DND-41 (cell line): Measurements from ENCODE around the gene SRF.

ENCODE experiments used
- ATAC-seq: fragments of 200-7000 bp; cut with Tn5 transposase; 3 replicates; pipeline ENCODE4 v1.9.1; 2021; ENCODE audit warnings: low read depth; ENCODE audit not compliant: insufficient read depth
- DNase-seq: peaks from one replicate; pipeline ENCODE4 v3.0.0-alpha.2; 2020
- H2AFZ ChIP-seq: 2 replicates; pipeline ENCODE4 v1.6.0; 2012; ENCODE audit warnings: low read depth, low read length
- H3K27ac ChIP-seq: 2 replicates; pipeline ENCODE4 v1.5.1; 2012; ENCODE audit warnings: low read length, inconsistent platforms
- H3K27me3 ChIP-seq: fragments of 200-600 bp; sonication (generic); 2 replicates; pipeline ENCODE4 v1.6.0; 2012; ENCODE audit warnings: low read length, mild to moderate bottlenecking, inconsistent platforms; ENCODE audit not compliant: insufficient read depth, poor library complexity
- H3K36me3 ChIP-seq: 2 replicates; pipeline ENCODE4 v1.5.1; 2012; ENCODE audit warnings: low read length, inconsistent platforms; ENCODE audit not compliant: insufficient read depth
- H3K4me1 ChIP-seq: 2 replicates; pipeline ENCODE4 v1.5.1; 2012; ENCODE audit warnings: mild to moderate bottlenecking, low read length; ENCODE audit not compliant: insufficient read depth
- H3K4me2 ChIP-seq: 2 replicates; pipeline ENCODE4 v1.6.0; 2012; ENCODE audit warnings: mild to moderate bottlenecking, moderate library complexity, low read length, inconsistent platforms; ENCODE audit not compliant: insufficient read depth
- H3K4me3 ChIP-seq, 2 experiments: fragments of 200-600 bp in 1 of 2; shearing (Covaris generic) in 1 of 2; 2 replicates each; pipeline ENCODE4 v1.5.1; 2012 to 2016; ENCODE audit warnings: inconsistent platforms in 2 of 2, low read length in 2 of 2, mild to moderate bottlenecking in 2 of 2, low read depth in 1 of 2, moderate library complexity in 1 of 2
- H3K79me2 ChIP-seq: 2 replicates; pipeline ENCODE4 v1.6.0; 2012; ENCODE audit warnings: low read length, inconsistent platforms; ENCODE audit not compliant: insufficient read depth
- H3K9ac ChIP-seq: 2 replicates; pipeline ENCODE4 v1.6.0; 2012; ENCODE audit warnings: low read depth, mild to moderate bottlenecking, inconsistent platforms, low read length, moderate library complexity
- H3K9me3 ChIP-seq: 2 replicates; pipeline ENCODE4 v1.5.1; 2012; ENCODE audit warnings: low read length, moderate library complexity, mild to moderate bottlenecking, inconsistent platforms; ENCODE audit not compliant: insufficient read depth, severe bottlenecking
- H4K20me1 ChIP-seq: 2 replicates; pipeline ENCODE4 v1.6.0; 2012; ENCODE audit warnings: low read length; ENCODE audit not compliant: insufficient read depth
- EZH2 ChIP-seq: IDR thresholded peaks from 3 replicates; pipeline ENCODE4 v1.6.1; 2012; ENCODE audit warnings: borderline replicate concordance, low read depth, mild to moderate bottlenecking, moderate library complexity, low read length, inconsistent platforms; ENCODE audit not compliant: severe bottlenecking
- TF ChIP-seq, protein P1 (sequence below): IDR thresholded peaks from 2 replicates; pipeline ENCODE4 v1.5.1; 2012; ENCODE audit warnings: borderline replicate concordance, low read length, moderate library complexity, mild to moderate bottlenecking; ENCODE audit not compliant: poor library complexity, severe bottlenecking; ENCODE audit errors: extremely low read depth

Gene SRF

DNA sequence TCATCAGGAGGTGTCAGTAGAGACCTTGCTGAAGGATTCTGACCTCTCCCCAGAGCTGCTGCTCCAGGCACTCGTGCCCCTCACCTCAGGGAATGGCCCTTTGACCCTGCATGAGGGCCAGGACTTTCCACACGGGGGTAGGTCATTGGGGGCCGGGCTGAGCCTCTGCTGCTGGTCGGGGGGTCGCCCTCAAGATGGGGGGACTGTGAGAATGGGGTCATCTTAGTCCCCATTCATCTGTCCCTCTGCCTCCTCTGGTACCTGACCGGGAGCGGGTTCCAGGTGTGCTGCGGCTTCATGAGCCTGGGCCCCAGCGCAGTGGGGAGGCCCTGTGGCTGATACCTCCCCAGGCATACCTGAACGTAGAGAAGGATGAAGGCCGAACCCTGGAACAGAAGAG, 42.4 kb downstream of the SRF start:
- DNase-seq (no peak), ATAC-seq (no peak)
- Histone ChIP-seq H3K27me3 (no peaks in the 10 kb centered on the region), H3K79me2 (no peaks in the 10 kb centered on the region), H4K20me1 (no peaks in the 10 kb centered on the region), H3K27ac (no peak overlapping the region), H3K9ac (no peak overlapping the region), H3K4me2 (no peak overlapping the region), H3K4me3 (no peak overlapping the region), H2AFZ (no peak overlapping the region), H3K9me3 (no peaks in the 10 kb centered on the region), H3K36me3 (peaks cover 15% of the 10 kb centered on the region), H3K4me1 (no peaks in the 10 kb centered on the region)
- no peak for TF ChIP-seq EZH2
- TF ChIP-seq, protein P1, sequence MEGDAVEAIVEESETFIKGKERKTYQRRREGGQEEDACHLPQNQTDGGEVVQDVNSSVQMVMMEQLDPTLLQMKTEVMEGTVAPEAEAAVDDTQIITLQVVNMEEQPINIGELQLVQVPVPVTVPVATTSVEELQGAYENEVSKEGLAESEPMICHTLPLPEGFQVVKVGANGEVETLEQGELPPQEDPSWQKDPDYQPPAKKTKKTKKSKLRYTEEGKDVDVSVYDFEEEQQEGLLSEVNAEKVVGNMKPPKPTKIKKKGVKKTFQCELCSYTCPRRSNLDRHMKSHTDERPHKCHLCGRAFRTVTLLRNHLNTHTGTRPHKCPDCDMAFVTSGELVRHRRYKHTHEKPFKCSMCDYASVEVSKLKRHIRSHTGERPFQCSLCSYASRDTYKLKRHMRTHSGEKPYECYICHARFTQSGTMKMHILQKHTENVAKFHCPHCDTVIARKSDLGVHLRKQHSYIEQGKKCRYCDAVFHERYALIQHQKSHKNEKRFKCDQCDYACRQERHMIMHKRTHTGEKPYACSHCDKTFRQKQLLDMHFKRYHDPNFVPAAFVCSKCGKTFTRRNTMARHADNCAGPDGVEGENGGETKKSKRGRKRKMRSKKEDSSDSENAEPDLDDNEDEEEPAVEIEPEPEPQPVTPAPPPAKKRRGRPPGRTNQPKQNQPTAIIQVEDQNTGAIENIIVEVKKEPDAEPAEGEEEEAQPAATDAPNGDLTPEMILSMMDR: no peak

DNA sequence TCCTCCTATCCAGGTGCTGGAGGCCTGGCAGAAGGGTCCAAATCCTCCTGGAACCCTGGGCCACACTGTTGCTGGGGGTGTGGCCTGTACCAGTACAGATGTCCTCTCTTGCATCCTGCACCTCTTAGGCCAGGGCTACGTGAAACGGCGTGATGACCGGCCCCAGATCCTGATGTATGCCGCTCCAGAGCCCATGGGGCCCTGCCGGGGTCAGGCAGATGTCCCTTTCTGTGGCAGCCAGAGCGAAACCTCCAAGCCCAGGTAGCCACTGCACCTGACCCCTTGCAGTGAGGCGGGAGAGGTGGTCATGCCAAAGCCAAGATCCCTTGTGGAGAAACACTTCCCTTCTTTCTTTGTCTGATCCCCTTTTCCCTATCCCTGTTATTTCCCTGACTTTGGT, 44.0 kb downstream of the SRF start:
- no peak overlapping the region for H2AFZ ChIP-seq
- no peak overlapping the region for H3K9ac ChIP-seq
- no peaks in the 10 kb centered on the region for H4K20me1 ChIP-seq
- no peak for TF ChIP-seq EZH2
- TF ChIP-seq, protein P1: no peak
- H3K9me3 ChIP-seq: no peaks in the 10 kb centered on the region
- H3K36me3 ChIP-seq: peaks cover 18% of the 10 kb centered on the region
- no peaks in the 10 kb centered on the region for H3K79me2 ChIP-seq
- no peak overlapping the region for H3K4me3 ChIP-seq
- DNase-seq (no peak), ATAC-seq (no peak)
- H3K27me3 ChIP-seq: no peaks in the 10 kb centered on the region
- H3K4me2 ChIP-seq: no peak overlapping the region
- no peak overlapping the region for H3K27ac ChIP-seq
- no peaks in the 10 kb centered on the region for H3K4me1 ChIP-seq

DNA sequence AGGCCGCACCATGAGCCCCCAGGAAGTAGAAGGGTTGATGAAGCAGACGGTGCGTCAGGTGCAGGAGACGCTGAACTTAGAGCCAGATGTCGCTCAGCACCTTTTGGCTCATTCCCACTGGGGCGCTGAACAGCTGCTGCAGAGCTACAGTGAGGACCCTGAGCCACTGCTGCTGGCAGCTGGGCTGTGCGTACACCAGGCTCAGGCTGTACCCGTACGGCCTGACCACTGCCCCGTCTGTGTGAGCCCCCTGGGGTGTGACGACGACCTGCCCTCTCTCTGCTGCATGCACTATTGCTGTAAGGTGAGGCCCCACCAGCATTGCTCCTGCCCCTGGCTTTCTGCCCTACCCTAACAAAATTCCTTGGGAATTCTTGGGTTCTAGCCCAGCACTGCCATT, 45.1 kb downstream of the SRF start:
- Histone ChIP-seq H3K36me3 (peaks cover 26% of the 10 kb centered on the region), H3K4me3 (no peak overlapping the region), H3K4me1 (no peaks in the 10 kb centered on the region), H3K27ac (no peak overlapping the region), H3K9me3 (no peaks in the 10 kb centered on the region), H3K79me2 (no peaks in the 10 kb centered on the region), H3K9ac (no peak overlapping the region), H2AFZ (no peak overlapping the region), H4K20me1 (no peaks in the 10 kb centered on the region), H3K4me2 (no peak overlapping the region), H3K27me3 (no peaks in the 10 kb centered on the region)
- ATAC-seq: no peak
- no peak for DNase-seq
- TF ChIP-seq EZH2: no peak
- TF ChIP-seq, protein P1: no peak

DNA sequence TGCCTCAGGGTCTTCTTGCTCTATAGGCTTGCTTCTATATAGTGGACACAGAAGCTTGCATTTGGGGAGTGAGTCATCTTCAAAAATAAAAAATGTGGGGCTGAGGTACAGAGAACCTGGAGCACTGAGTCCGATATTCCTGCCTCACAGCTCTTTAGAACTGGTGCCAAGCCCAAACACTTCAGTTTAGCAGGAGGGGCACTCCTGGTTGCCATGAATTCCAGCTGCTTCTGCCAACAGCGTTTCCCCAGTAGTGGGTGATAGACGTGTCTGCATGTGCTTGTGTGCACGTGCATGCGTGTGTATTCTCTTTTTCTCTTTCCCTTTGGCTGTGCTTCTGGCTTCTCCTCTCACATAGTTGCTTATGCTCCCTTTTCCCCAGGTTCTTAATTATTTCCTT, 46.3 kb downstream of the SRF start:
- H2AFZ ChIP-seq: no peak overlapping the region
- ATAC-seq (no peak), DNase-seq (no peak)
- TF ChIP-seq, protein P1: no peak
- no peak for TF ChIP-seq EZH2
- H3K27ac ChIP-seq: no peak overlapping the region
- H3K27me3 ChIP-seq: no peaks in the 10 kb centered on the region
- no peak overlapping the region for H3K4me3 ChIP-seq
- H4K20me1 ChIP-seq: no peaks in the 10 kb centered on the region
- peaks cover 33% of the 10 kb centered on the region for H3K36me3 ChIP-seq
- H3K9ac ChIP-seq: no peak overlapping the region
- H3K9me3 ChIP-seq: no peaks in the 10 kb centered on the region
- no peaks in the 10 kb centered on the region for H3K79me2 ChIP-seq
- H3K4me2 ChIP-seq: no peak overlapping the region
- no peaks in the 10 kb centered on the region for H3K4me1 ChIP-seq
